GM12891 (cell line): Measurements from ENCODE around the gene IL10.

ENCODE experiments used
- POLR2A ChIP-seq: IDR thresholded peaks from 2 replicates; pipeline ENCODE4 v1.6.1; 2011; ENCODE audit warnings: low read depth, low read length, control low read depth
- POLR2AphosphoS5 ChIP-seq: IDR thresholded peaks from 2 replicates; pipeline ENCODE4 v1.6.1; 2011; ENCODE audit warnings: low read depth, low read length, control low read depth
- SPI1 ChIP-seq: IDR thresholded peaks from 2 replicates; pipeline ENCODE4 v1.6.1; 2011; ENCODE audit warnings: low read depth, low read length, control low read depth
- TAF1 ChIP-seq: IDR thresholded peaks from 2 replicates; pipeline ENCODE4 v1.6.1; 2011; ENCODE audit warnings: low read depth, low read length, control low read depth

- TF ChIP-seq POLR2AphosphoS5 (no peak), TAF1 (no peak), POLR2A (no peak), SPI1 (no peak)
These were observed 14.1 kb upstream of the IL10 start for GRCh38 chr1:206786212-206786886.
